Measurements from ENCODE around the gene CHRDL2. TPM values are rescaled to one million over a fixed set of nuclear protein-coding genes. Genes with fewer than 3 reads are reported as not detected.

Gene CHRDL2
- total and polyA plus RNA-seq, 2 of the 13 experiments (the other 11 are each of a cell fraction or from before 2014, with no cell fraction given): 0.04 TPM; not detected in 1

DNA sequence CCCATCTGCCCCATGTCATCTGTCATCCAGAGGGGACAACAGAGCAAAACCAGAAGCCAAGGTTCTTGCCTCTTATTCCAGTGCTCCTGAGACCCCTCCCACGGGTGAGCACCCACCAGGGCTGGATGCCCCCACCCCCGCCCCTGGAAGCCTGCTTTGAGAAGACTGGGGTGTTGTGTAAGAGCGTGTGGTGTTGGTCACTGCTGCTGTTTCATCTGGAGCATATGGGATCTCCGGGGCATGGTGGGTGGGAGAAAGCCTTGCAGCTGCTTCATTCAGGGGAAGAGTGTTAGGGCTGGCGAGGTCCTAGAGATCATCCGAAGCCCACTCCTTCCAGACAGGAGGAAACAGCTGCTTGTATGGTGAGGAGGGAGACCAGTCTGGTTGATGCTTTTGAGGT, 54.1 kb downstream of the CHRDL2 start:
- no peak for TF ChIP-seq KAT2B (IDR thresholded peaks at IDR 0.05; ENCODE audit: borderline replicate concordance, low read depth, low read length)
- no peak for TF ChIP-seq MAFK (conservative IDR thresholded peaks at IDR 0.05 in 1 of 2, IDR thresholded peaks at IDR 0.05 in 1 of 2; ENCODE audit: low read length in 2 of 2)

GRCh38 chr11:74676596-74676995, 54.6 kb downstream of the CHRDL2 start:
- Histone ChIP-seq H3K36me3 (replicated peaks in 1 of 2; ENCODE audit: control insufficient read depth in 1 of 2, insufficient read depth in 2 of 2, low read length in 2 of 2) (no peaks in the 10 kb centered on the region), H3K4me2 (ENCODE audit: low read depth, low read length) (no peak overlapping the region), H3K9me3 (ENCODE audit: low read length) (no peaks in the 10 kb centered on the region), H3K4me3 (replicated peaks in 1 of 3; ENCODE audit: insufficient read depth in 1 of 3, low read depth in 2 of 3, low read length in 3 of 3) (no peak overlapping the region), H3K4me1 (ENCODE audit: insufficient read depth, low read length) (peaks cover 8% of the 10 kb centered on the region; the same call in 1 of the 2 replicates), H4K20me1 (ENCODE audit: insufficient read depth, low read length) (no peaks in the 10 kb centered on the region), H3K27me3 (ENCODE audit: control insufficient read depth in 1 of 2, insufficient read depth in 2 of 2, low read length in 2 of 2) (peaks cover 0 to 1% of the 10 kb centered on the region in 2 experiments; a peak in 2 of 5 replicates), H3K9ac (ENCODE audit: insufficient read depth, low read depth, low read length) (no peak overlapping the region), H2AFZ (ENCODE audit: low read length) (no peak overlapping the region), H3K27ac (ENCODE audit: extremely low read length, insufficient read depth, low read length) (no peak overlapping the region), H3K79me2 (ENCODE audit: insufficient read depth, low read length) (no peaks in the 10 kb centered on the region)
- ATAC-seq (no peak), FAIRE-seq (no peak), DNase-seq (ENCODE audit: low spot score) (no peak)
- 38% methylated on average over 5 of the region's 5 CpGs for WGBS (ENCODE audit: low lambda C conversion rate)
- no TSS peak for BruUV-seq (replicated peaks)
- POLR2A ChIA-PET: no interaction called here
- in situ Hi-C loops (cut with HindIII; ENCODE audit: extremely low pct_ligation_motif_present, low pct_unique_long_range_greater_than_20kb): no loop called here
- TF ChIP-seq ZNF451 (CRISPR knock-in tag; IDR thresholded peaks at IDR 0.05): no peak
- TF ChIP-seq SP4 (CRISPR knock-in tag; IDR thresholded peaks at IDR 0.05): no peak
- TF ChIP-seq SMAD3 (CRISPR knock-in tag; IDR thresholded peaks at IDR 0.05): no peak
- CTCF ChIA-PET (ENCODE audit: low intra/inter-chr PET ratio, low total read pairs): no interaction called here
- intact Hi-C loops (cut with micrococcal nuclease; ENCODE audit: unreplicated experiment): no loop called here

More for the DNA sequence above, 54.1 kb downstream of the CHRDL2 start:
- H3K9ac ChIP-seq (ENCODE audit: insufficient read depth, low read depth, low read length): no peak overlapping the region
- BruUV-seq (replicated peaks): no TSS peak
- H4K20me1 ChIP-seq (ENCODE audit: insufficient read depth, low read length): no peaks in the 10 kb centered on the region
- H3K79me2 ChIP-seq (ENCODE audit: insufficient read depth, low read length): no peaks in the 10 kb centered on the region
- in situ Hi-C loops (cut with HindIII; ENCODE audit: extremely low pct_ligation_motif_present, low pct_unique_long_range_greater_than_20kb) (no loop called here), intact Hi-C loops (cut with micrococcal nuclease; ENCODE audit: unreplicated experiment) (no loop called here)
- ATAC-seq (no peak), DNase-seq (ENCODE audit: low spot score) (no peak), FAIRE-seq (no peak)
- WGBS (ENCODE audit: low lambda C conversion rate): 20% methylated on average over 3 of the region's 6 CpGs
- no peaks in the 10 kb centered on the region for H3K36me3 ChIP-seq (replicated peaks in 1 of 2; ENCODE audit: control insufficient read depth in 1 of 2, insufficient read depth in 2 of 2, low read length in 2 of 2)
- no peak overlapping the region for H2AFZ ChIP-seq (ENCODE audit: low read length)
- ChIA-PET CTCF (ENCODE audit: low intra/inter-chr PET ratio, low total read pairs) (no interaction called here), POLR2A (no interaction called here)
- H3K4me3 ChIP-seq (replicated peaks in 1 of 3; ENCODE audit: insufficient read depth in 1 of 3, low read depth in 2 of 3, low read length in 3 of 3): no peak overlapping the region
- H3K4me1 ChIP-seq (ENCODE audit: insufficient read depth, low read length): peaks cover 8% of the 10 kb centered on the region; the same call in 1 of the 2 replicates
- peaks cover 0 to 1% of the 10 kb centered on the region in 2 experiments; a peak in 2 of 5 replicates for H3K27me3 ChIP-seq (ENCODE audit: control insufficient read depth in 1 of 2, insufficient read depth in 2 of 2, low read length in 2 of 2)
- no peaks in the 10 kb centered on the region for H3K9me3 ChIP-seq (ENCODE audit: low read length)
- H3K27ac ChIP-seq (ENCODE audit: extremely low read length, insufficient read depth, low read length): no peak overlapping the region
- no peak overlapping the region for H3K4me2 ChIP-seq (ENCODE audit: low read depth, low read length)
